Left hindlimb (tissue), 1 donor: ENCODE data around the gene SNAP29.
"Not testable (repeated sequence)": the region's sequence is repeated elsewhere in the genome, so short reads cannot be mapped to it uniquely, and the experiment has no call there.

Experiments used
- DNase-seq: peaks from one replicate; pipeline ENCODE4 v3.0.0-alpha.2; 2018

SNAP29 gene

DNA sequence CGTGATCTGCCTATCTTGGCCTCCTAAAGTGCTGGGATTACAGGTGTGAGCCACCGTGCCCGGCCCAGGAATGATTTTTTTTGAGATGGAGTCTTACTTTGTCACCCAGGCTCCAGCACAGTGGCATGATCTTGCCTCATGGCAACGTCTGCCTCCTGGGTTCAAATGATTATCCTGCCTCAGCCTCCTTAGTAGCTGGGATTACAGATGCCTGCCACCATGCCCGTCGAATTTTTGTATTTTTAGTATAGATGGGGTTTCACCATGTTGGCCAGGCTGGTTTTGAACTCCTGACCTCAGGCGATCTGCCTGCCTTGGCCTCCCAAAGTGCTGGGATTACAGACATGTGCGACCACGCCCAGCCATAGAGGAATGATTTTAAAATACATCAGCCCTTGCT lies 76.2 kb downstream of the SNAP29 start:
- not testable (repeated sequence) for DNase-seq

GRCh38 chr22:20935780-20936539 lies 77.2 kb downstream of the SNAP29 start:
- DNase-seq = not testable (repeated sequence)

- DNase-seq = no peak
Observed at GRCh38 chr22:20937031-20937793, 78.4 kb downstream of the SNAP29 start.

DNA sequence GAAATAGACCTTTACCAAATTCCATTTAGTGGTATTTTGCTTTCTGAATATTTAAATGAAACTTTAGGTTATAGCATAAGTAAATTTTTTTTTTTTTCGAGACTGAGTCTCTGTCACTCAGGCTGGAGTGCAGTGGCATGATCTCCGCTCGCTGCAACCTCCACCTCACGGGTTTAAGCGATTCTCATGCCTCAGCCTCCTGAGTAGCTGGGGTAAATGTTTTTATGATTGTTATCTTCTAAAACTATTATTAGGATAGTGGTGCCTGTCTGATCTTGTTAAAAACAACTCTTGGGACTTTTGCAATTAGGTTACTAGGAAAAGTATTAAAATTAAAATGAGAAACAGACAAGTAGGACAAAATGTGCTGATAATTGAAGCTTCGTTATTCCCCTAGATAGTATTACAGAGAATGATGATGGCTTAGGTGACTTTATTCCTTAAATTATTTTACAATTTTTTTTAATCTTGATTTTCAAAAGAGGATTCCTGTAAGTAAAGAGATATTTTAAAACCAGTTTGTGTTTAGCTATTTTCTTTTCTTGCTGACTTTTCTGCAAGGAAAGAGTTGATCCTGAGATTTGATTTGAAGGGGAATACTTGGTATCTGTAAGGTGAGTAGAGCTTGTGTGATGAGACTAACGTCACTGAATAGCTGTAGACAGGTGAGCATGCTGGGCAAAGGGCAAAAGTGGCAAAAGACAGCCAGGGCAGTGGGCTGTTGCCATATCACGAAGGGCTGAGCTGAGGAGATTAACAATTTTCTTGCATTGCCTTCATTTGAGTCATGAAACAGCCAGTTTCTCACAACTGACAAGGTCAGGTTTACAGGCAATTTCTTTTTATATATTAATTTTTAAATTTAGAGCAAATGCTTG lies 79.2 kb downstream of the SNAP29 start:
- DNase-seq = no peak

DNA sequence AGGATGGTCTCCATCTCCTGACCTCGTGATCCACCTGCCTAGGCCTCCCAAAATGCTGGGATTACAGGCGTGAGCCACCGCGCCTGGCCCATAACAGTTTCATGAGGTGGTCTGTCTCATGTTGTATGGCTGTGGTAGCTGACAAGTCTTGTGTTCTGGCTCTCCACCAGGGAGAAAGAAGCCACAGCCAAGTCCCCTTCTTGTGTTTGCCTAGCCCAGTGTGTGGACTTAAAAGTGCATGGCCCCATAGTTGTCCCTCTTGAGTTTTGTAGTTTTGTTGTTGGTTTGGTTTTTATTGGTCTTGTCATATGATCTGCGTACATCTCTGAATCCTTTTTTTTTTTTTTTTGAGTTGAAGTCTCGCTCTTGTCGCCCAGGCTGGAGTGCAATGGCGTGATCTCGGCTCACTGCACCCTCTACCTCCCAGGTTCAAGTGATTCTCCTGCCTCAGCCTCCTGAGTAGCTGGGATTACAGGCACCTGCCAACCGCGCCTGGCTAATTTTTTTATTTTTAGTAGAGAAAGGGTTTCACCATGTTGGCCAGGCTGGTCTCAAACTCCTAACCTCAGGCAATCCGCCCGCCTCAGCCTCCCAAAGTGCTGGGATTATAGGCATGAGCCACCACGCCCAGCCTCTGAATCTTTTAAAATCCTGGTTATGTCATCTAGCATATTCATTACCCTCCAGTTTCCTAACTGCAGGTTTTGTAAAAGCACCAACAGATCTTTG lies 80.8 kb downstream of the SNAP29 start:
- DNase-seq = not testable (repeated sequence)

DNA sequence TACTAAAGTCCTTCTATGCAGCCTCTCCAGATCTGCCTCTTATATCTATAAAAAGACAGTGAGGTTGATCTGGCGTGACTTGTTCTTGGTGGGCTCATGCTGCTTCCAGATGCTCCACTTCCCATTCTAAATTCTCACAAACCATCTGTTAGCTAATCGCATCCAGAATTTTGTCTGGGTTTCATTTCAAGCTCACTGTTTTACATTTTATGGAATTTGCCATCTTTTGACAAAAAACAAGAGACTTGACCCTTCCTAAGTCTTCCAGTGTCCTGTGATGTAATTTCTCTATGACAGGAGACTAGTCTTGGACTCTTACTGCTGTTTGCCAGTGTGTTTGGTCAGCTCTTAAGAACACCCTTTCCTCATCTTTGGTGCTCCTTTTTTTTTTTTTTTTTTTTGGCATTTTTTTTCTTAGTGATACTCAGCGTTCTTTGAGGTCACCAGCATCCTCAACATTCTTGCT lies 81.4 kb downstream of the SNAP29 start:
- DNase-seq = no peak
